ENCODE data around the gene KLHL18.

- TF ChIP-seq SP1 (IDR thresholded peaks at IDR 0.05) (no peak), ELF4 (IDR thresholded peaks at IDR 0.05) (no peak)
These were observed 21.4 kb upstream of the KLHL18 start for GRCh38 chr3:47261301-47261700.
